GM21576 (cell line): ENCODE results near the gene GOLGA6C.
"Not testable (repeated sequence)": the region's sequence is repeated elsewhere in the genome, so short reads cannot be mapped to it uniquely, and the experiment has no call there.

Experiments
- ATAC-seq: cut with Tn5 transposase; IDR thresholded peaks from one replicate; pipeline ENCODE4 v1.9.1; 2021; ENCODE audit warnings: mild to moderate bottlenecking, moderate library complexity; ENCODE audit not compliant: unreplicated experiment

The GOLGA6C gene

DNA sequence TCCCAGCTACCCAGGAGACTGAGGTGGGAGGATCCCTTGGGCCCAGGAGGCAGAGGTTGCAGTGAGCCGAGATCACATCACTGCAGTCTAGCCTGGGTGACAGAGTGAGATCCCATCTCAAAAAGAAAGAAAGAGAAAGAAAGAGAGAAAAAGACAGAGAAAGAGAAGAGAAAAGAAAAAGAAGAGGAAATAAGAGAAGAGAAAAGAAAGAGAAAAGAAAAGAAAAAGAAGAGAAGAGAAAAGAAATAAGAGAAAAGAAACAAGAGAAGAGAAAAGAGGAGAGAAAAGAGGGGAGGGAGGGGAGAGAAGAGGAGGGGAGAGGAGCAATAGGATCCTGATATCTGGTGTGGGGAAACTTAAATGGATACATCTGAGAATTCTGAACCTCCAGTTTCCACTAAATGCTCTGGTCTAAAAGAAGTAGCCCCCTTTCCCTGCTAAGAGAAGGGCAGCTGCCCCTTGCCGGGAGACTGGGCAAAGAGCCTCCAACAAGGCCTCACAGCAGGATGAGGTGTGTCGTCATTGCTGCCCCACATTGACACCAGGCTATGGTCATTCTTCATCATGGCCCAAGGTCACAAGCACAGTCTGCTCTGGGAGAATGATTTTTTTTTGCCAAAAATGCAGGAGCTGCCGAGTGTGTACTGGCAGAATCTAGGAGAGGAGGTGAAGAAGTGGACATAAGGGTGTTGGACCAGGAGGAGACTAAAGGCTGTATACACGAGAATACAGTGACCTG is 56.6 kb downstream of the GOLGA6C start:
- ATAC-seq, result no peak

DNA sequence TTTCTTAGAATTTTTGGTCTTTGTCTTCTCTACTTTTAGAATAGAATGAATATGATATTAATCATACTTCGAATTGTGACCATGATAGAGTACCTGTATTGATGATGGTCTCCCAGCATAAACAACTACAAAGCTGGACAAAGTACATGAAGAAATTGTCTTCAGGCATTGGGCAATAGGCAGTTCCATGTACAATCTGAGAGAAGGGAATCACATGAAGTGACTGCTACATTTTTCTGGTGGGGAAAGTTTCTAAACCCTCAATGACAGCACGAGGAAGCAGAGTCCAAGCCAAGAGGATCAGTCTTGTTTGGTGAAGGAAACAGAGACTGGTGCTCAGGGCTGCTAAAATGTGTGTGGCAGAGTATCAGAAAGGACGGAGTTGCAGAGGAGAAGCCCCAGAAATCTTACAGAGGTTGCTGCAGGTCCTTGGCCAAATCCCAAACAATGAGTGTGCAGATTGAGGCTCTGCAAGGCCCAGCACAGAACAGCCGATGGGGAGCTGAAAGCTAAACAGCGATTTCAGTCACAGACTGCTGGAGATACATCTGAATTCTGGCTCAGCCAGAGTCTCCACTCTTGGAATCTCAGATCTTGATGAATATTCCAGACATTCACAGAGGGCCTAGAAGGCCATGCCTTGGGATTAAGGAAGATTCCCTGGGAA is 61.2 kb downstream of the GOLGA6C start:
- not testable (repeated sequence) for ATAC-seq
